Gastrocnemius medialis (tissue), 4 donors: ENCODE measurements around the gene BAIAP2L2.
A peak's percentile ranks its signal among the peaks of the same experiment; 100 is the strongest.

Source experiments
- POLR2A ChIP-seq, 2 donors: fragments of 450-650 bp; IDR thresholded peaks; one replicate each; pipeline ENCODE4 v1.6.1; 2017; ENCODE audit warnings: antibody characterized with exemption in 2 of 2, mild to moderate bottlenecking in 2 of 2, moderate library complexity in 2 of 2
- TF ChIP-seq, protein P1 (sequence below), 5 experiments: fragments of 450-650 bp in 3 of 5; fragments of 200-600 bp in 2 of 5; sonication (generic) in 2 of 5; IDR thresholded peaks in 4 of 5; conservative IDR thresholded peaks in 1 of 5; 1 replicate in 4 of 5; 2 replicates in 1 of 5; pipeline ENCODE4 v1.5.1; 2016 to 2019; ENCODE audit warnings: antibody characterized with exemption in 5 of 5, mild to moderate bottlenecking in 3 of 5, moderate library complexity in 3 of 5

DNA sequence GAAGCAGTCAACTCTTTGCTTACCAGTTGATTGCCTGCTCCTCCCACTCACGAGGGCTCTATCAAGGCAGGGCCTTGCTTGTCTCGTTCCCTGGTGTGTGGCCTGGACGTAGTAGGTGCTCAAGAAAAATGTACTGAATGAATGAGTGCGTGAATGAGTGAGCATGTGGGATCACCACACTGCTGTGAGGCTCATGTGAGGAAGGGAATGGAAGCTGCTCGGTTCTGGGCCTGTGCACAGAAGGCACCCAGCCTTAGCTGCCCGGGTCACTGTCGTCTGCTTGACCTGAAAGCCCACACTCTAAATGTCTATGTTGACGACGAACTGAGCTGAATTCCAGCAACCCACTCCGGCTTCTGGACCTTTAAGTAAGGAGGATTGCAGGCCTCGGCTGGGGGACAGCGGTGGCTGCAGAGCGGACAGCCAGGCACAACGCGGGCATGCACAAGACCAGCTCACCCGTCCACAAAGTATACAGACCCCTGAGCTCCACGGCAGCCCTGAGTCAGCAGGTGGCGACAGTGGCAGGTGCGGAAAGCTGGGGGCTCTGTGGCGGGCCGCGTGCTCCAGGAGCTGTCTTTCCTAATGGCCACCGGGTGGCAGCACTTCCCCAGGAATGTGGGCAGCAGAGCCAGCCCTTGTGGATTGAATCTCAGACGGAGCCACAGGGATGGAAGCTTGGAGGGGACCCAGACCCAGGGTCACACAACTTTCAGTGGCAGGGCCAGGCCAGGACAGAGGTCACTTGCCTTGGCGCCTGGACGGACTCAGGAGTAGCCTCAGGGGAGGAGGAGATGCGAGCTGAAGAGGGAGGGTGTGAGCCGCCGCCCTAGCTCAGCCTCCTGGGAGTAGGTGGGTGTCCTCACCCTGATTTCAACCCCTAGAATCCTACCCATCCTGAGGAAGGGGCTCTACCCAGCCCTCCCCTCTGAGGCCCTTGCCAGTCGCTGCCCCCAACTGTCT, 58.3 kb downstream of the BAIAP2L2 start:
- TF ChIP-seq, protein P1, sequence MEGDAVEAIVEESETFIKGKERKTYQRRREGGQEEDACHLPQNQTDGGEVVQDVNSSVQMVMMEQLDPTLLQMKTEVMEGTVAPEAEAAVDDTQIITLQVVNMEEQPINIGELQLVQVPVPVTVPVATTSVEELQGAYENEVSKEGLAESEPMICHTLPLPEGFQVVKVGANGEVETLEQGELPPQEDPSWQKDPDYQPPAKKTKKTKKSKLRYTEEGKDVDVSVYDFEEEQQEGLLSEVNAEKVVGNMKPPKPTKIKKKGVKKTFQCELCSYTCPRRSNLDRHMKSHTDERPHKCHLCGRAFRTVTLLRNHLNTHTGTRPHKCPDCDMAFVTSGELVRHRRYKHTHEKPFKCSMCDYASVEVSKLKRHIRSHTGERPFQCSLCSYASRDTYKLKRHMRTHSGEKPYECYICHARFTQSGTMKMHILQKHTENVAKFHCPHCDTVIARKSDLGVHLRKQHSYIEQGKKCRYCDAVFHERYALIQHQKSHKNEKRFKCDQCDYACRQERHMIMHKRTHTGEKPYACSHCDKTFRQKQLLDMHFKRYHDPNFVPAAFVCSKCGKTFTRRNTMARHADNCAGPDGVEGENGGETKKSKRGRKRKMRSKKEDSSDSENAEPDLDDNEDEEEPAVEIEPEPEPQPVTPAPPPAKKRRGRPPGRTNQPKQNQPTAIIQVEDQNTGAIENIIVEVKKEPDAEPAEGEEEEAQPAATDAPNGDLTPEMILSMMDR (IDR thresholded peaks at IDR 0.05 in 4 of 5, conservative IDR thresholded peaks at IDR 0.05 in 1 of 5): peak; percentile 88 to 96 (median 93)
- no peak for TF ChIP-seq POLR2A (IDR thresholded peaks at IDR 0.05)
